ENCODE results near the gene PRKCE. TPM values are rescaled to one million over a fixed set of nuclear protein-coding genes. Genes with fewer than 3 reads are reported as not detected.

PRKCE gene
- total and polyA plus RNA-seq, 4 donors: 2.5 to 38.6 (median 5.8) TPM

GRCh38 chr2:46097714-46098480, 446.4 kb downstream of the PRKCE start:
- Histone ChIP-seq H3K27ac (ENCODE audit: low read depth in 1 of 2, low read length in 2 of 2) (peak overlapping the region; percentile 52 to 77), H3K9ac (ENCODE audit: low read depth in 1 of 2, low read length in 2 of 2) (no peak overlapping the region), H3K27me3 (ENCODE audit: control insufficient read depth in 4 of 4, insufficient read depth in 4 of 4, low read length in 3 of 4) (no peaks in the 10 kb centered on the region), H3K4me3 (ENCODE audit: low read depth in 1 of 3, low read length in 3 of 3) (no peak overlapping the region), H3K4me1 (ENCODE audit: control insufficient read depth in 4 of 4, insufficient read depth in 4 of 4, low read length in 3 of 4) (peaks cover 0 to 2% (median 0%) of the 10 kb centered on the region in 4 donors), H3K9me3 (ENCODE audit: control insufficient read depth in 4 of 4, low read length in 3 of 4) (no peaks in the 10 kb centered on the region), H3K36me3 (ENCODE audit: control insufficient read depth in 4 of 4, insufficient read depth in 3 of 4, low read depth in 1 of 4, low read length in 3 of 4) (peaks cover 0 to 3% (median 1%) of the 10 kb centered on the region in 4 donors)
- TF ChIP-seq TAF1 (conservative IDR thresholded peaks at IDR 0.05): no peak
- TF ChIP-seq NR2F2 (IDR thresholded peaks at IDR 0.05): peak; percentile 71
- TF ChIP-seq, protein P1, sequence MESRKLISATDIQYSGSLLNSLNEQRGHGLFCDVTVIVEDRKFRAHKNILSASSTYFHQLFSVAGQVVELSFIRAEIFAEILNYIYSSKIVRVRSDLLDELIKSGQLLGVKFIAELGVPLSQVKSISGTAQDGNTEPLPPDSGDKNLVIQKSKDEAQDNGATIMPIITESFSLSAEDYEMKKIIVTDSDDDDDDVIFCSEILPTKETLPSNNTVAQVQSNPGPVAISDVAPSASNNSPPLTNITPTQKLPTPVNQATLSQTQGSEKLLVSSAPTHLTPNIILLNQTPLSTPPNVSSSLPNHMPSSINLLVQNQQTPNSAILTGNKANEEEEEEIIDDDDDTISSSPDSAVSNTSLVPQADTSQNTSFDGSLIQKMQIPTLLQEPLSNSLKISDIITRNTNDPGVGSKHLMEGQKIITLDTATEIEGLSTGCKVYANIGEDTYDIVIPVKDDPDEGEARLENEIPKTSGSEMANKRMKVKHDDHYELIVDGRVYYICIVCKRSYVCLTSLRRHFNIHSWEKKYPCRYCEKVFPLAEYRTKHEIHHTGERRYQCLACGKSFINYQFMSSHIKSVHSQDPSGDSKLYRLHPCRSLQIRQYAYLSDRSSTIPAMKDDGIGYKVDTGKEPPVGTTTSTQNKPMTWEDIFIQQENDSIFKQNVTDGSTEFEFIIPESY (IDR thresholded peaks at IDR 0.05): no peak
- TF ChIP-seq REST (IDR thresholded peaks at IDR 0.05): peak; percentile 28
- TF ChIP-seq GABPA (IDR thresholded peaks at IDR 0.05 in 1 of 2, conservative IDR thresholded peaks at IDR 0.05 in 1 of 2): peak; percentile 48
- no peak for TF ChIP-seq HNF4G (IDR thresholded peaks at IDR 0.05)
- TF ChIP-seq, protein P2, sequence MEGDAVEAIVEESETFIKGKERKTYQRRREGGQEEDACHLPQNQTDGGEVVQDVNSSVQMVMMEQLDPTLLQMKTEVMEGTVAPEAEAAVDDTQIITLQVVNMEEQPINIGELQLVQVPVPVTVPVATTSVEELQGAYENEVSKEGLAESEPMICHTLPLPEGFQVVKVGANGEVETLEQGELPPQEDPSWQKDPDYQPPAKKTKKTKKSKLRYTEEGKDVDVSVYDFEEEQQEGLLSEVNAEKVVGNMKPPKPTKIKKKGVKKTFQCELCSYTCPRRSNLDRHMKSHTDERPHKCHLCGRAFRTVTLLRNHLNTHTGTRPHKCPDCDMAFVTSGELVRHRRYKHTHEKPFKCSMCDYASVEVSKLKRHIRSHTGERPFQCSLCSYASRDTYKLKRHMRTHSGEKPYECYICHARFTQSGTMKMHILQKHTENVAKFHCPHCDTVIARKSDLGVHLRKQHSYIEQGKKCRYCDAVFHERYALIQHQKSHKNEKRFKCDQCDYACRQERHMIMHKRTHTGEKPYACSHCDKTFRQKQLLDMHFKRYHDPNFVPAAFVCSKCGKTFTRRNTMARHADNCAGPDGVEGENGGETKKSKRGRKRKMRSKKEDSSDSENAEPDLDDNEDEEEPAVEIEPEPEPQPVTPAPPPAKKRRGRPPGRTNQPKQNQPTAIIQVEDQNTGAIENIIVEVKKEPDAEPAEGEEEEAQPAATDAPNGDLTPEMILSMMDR (IDR thresholded peaks at IDR 0.05; ENCODE audit: low read depth, low read length, missing input control): no peak
- no peak for TF ChIP-seq MAX (IDR thresholded peaks at IDR 0.05)
- TF ChIP-seq RXRA (IDR thresholded peaks at IDR 0.05): peak in 1 of 2 donors; percentile 29
- TF ChIP-seq EGR1 (IDR thresholded peaks at IDR 0.05; ENCODE audit: low read depth in 2 of 2): no peak
- peak; percentile 15 to 46 for TF ChIP-seq RAD21 (IDR thresholded peaks at IDR 0.05)
- no peak for TF ChIP-seq FOXA1 (IDR thresholded peaks at IDR 0.05)
- no peak for TF ChIP-seq HNF4A (conservative IDR thresholded peaks at IDR 0.05)
- TF ChIP-seq JUND (IDR thresholded peaks at IDR 0.05): no peak
- TF ChIP-seq ATF3 (IDR thresholded peaks at IDR 0.05): no peak
- no peak for TF ChIP-seq FOXA2 (IDR thresholded peaks at IDR 0.05)
- TF ChIP-seq YY1 (IDR thresholded peaks at IDR 0.05): peak; percentile 19
- peak; percentile 35 for TF ChIP-seq SP1 (IDR thresholded peaks at IDR 0.05)
- no peak for DNase-seq (ENCODE audit: low spot score)
- WGBS: 57% methylated on average over 4 of the region's 4 CpGs

Measured in liver (tissue), 9 donors.